HG02885 (cell line): ENCODE data around the gene HNRNPH3.

ENCODE experiments used
- ATAC-seq: cut with Tn5 transposase; IDR thresholded peaks from one replicate; pipeline ENCODE4 v1.9.1; 2021; ENCODE audit warnings: mild to moderate bottlenecking; ENCODE audit not compliant: unreplicated experiment, poor library complexity

The HNRNPH3 gene

DNA sequence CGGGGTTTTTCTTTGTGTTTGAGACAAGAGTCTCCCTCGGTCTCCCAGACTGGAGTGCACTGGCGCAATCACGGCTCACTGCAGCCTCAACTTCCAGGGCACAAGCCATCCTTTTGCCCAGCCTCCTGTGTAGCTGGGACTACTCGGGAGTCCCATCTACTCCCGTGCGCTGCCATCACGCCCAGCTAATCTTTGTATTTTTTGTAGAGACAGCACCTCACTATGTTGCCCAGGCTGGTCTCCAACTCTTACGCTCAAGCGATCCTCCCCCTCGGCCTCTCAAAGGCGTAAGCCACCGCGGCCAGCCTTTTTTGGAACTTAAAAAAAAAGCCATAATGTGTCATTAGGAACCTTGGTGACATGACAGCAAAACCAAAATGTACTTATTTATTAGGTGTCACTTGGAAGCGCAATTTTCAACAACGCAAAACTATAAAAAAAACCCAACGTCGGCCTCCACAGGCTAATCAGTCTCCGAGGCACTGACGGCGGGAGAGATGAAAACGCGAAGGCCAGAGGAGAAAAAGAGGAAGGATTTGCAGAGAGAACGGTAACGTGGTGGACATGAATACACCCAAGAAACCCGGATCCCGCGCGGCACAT, 911 bp upstream of the HNRNPH3 start:
- ATAC-seq: no peak

DNA sequence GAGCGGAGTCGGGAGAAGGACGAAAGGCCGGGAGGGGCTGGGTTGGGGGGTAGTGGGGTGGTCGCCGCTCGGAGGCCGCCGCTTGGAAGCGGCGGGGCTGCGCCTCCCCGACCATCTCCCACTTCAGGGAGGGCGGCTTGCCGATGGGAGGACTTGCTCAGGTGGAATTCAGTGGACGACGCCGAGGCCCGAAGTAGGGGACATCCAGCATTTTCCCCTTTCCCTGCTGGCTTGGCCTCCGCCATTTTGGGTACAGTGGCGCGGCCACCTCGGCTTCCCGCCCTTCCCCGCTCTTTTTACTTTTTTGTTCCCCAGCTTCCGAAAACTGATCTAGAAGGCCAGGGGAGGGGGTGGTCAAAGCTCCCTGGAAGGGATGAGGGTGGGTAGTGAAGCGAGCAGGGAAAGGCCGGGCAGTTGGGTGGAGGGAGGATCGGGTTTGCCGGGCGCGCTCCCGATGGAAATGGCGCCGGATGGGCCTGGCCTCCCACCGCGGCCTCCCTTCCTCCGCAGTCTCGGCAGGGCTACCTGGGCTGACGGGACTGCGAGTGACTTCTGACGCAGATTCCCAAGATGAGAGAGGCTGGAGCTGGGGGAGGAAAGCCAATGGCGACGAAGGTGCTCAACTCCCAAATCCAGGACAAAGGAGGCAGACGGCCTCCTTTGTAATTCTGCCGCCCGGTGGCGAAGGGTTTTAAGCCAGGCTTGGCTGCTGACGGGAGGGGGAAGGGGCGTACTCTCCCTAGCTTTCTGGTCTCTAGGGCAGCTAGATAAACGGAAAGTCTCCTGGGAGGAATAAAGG, 594 bp downstream of the HNRNPH3 start, which contains the start of gene PBLD:
Gene PBLD (minus strand): TSS at position 670 of the 799 bp plus-strand sequence. CDS start 26,084 bp downstream, outside the sequence.
- ATAC-seq: peak; percentile 27

DNA sequence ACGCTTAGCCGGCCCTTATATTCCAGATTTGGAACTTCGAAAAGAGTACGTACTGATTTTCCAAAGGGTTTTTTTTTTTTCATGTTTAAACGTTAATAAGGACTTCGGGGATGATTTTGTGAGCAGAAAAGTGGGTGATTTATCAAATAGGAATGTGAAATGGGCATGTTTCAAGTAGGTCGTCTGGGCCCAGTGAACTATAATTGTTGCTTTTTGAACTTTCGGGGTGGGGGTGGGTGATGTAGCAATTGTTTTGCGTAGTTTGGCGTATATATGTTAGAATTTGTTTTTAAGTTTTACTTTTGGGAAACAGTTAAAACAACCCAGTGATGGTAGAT, 1.2 kb downstream of the HNRNPH3 start:
- no peak for ATAC-seq

DNA sequence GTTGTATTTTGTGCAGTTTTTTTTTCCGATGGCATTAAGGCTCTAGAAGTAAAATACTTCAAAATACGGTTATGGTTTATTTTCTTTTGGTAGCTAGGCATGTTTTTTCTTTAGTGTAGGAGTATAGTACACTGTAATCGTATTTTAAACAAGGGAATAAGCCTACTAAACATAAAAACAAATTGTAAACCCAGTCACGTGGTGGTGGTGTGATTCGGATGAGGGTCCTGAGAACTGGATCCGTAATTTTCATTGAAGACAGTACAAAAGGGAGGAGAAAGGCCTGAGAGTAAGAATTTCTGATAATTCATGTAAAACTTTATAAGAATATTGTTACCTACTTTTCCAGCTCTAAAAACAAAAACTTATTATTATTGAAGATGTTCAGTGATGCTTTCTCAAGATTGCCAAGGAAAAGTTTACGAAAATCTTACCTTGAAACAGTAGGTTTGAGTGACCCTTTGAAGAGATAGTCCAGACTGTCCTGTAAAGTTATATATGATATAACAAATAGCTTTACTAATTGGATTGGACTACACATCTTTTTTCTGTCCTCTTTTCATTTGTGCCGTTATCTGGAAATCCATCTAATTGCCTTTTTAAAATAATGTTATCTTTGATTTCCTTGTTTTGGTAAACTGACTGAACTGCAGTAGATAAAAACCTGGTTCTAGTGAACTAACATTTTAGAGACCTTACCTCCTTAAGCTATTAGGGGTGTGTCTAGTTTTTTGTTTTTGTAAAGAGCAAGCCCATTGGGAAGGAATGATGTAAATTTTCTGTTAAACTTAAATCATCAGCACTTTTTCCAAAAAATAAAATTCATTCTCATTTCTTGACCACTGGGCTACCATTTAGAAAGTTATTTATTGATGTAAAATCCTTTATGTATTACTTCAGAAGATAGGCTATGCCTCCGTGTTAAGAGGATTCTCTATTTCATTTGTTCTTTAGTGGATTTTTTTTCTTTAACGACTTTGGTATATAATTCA, 1.9 kb downstream of the HNRNPH3 start:
- ATAC-seq: no peak

DNA sequence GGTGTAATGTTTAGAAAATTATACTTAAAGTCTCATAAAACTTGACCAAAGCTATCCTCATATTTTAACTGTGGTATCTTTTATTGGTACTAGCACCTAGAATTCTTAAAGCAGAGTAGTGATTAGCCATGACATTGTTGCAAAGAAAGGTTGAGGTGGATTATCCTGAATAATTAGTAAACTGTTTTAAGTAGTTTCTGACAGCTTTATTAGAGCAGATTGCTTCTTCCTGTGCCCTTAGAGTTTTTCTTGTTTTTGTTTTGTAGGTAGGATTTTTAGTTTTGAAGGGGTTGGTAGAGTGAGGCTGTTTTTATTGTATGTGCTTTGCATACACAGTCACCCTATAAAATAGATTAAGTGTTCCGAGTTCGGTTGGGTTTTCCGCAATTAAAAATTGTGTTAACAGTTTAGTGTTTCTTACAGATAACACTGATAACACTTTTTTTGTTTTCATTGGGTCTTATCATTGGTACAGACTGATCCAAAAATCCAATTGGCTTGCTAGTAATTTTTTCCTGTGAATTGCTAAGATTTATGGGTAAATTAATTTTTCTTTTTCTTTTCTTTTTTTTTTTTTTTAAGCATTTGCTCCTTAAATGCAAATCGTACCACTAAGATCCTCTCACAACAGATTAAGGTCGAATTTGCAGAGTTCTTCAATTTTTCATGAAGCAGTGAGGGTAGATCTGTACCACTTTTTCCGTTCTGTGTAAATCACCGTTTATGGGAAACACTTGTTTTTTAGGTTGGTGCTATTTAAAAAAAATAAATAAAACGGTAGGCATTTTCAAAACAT, 3.0 kb downstream of the HNRNPH3 start:
- ATAC-seq: no peak

DNA sequence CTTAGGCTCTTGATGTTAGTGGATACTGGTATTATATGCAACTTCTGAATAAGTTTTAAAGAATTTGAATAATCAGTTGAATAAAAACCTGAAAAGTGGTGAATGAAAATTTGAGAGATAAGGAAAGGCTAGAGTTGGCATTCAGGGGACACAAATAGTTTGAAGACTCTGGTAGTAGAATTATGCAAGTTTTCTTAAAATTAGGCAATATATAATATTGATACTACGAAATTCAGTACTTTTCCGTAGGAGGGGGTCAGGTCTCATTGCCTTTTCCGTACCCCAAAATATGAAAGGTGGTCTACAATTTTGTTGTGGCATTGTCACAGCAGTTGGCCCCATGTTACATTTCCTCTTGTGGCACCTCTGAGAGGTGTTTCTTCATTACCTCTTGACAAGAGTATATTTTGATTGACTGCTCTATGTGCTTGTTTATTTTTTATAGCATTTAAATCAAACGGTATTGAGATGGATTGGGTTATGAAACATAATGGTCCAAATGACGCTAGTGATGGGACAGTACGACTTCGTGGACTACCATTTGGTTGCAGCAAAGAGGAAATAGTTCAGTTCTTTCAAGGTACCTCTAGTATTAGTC, 5.0 kb downstream of the HNRNPH3 start:
- ATAC-seq: no peak

DNA sequence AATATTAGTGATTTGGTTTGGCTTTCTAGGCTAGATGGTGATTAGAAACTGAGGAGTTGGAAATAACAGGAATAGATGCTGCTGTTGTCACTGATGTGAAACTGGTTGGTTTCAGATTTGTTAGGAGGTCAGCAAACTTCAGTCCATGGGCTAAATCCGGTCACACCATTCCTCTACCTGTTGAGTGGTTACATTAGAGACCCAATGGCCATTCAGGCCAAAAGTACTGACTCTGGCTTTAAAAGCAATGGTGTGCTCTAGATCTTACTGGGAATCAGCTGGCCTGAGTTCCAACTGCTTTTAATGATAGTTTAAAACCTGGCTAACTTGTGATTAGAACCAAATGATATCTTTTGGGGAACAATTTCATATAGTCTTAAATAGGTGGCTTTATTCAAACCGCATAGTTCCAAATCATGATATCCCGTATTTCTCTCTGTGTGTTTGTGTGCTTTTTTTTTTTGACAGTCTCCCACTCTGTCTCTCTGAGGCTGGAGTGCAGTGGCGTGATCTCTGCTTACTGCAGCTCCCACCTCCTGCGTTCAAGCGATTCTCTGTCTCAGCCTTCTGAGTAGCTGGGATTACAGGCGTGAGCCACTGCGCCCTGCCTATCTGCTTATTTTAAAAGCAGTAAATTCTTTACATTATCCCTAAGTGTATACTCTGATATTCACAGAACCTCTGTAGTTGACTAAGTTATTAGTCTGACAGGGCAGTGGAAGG, 8.7 kb downstream of the HNRNPH3 start:
- ATAC-seq: no peak

DNA sequence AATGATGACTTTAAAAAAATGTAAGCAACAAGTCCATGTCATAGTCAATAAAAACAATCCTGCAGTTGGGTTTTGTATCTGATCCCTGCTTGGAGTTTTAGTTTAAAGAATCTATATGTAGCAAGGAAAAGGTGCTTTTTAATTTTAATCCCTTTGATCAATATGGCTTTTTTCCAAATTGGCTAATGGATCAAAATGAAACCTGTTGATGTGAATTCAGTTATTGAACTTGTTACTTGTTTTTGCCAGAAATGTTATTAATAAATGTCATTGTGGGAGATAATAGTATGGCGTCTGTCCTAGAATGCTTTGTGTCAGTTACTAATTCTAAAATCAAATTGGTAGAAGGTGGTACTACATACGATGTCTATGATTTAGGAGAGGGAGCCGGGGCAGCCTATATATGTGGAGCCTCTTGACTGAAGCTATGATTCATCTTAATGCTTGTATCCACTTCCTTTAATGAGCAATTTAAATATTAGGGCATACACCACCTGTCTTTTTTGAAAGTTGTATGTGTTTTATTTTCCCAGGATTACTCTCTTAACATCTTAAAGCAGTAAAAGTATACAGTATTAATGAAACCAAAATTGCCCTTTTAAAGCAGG, 11.1 kb downstream of the HNRNPH3 start:
- no peak for ATAC-seq

DNA sequence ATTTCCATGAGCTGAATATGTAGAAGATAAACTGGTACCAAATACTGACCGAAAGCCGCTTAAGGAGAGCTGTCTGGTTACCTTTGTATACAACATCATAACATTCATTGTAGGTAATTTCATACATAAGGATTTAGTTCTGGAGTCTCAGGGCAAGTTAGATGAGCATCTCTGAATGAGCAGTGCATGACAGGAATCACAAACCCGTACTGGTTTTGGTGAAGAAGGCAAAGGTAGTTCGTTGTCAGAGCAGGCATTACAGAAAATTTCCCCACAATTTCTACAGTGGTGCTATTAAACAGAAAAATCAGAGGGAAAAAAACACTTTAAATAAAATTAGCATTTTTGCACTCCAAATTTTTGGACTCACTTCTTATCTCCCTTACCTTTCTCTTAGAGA, 13.8 kb downstream of the HNRNPH3 start:
- ATAC-seq: no peak

DNA sequence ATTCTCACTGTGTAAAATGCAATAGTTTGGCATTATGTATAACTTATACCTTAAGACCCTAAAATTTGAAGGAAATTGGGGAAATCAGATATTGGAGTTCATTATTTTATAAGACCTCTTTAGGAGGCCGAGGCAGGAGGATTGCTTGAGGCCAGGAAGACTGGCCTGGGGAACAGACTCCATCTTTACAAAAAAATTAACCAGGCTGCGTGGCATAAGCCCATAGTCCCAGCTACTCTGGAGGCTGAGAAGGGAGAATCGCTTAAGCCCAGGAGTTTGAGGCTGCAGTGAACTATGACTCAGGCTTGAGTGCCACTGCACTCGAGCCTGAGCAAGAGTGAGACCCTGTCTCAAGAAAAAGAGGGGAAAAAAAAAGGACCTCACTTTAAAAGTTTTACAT, 14.9 kb downstream of the HNRNPH3 start:
- no peak for ATAC-seq

DNA sequence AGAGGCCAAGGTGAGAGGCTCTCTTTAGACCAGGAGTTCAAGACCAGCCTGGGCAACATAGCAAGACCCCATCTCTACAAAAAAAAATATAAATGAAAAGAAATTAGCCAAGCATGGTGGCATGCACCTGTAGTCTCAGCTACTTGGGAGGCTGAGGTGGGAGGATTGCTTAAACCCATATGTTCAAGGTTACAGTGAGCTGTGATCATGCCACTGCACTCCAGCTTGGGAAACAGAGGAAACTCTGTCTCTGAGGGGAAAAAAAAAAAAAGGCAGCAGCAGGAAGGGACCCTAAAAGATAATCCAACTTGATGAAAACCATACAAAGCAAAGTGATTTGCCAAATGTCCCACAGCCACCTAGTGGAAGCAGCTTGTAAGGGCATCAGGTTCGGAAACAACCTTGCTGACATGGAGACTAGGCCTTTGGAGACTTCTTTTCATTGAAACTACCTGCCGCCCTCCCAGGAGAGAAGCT, 16.4 kb downstream of the HNRNPH3 start:
- ATAC-seq: no peak

DNA sequence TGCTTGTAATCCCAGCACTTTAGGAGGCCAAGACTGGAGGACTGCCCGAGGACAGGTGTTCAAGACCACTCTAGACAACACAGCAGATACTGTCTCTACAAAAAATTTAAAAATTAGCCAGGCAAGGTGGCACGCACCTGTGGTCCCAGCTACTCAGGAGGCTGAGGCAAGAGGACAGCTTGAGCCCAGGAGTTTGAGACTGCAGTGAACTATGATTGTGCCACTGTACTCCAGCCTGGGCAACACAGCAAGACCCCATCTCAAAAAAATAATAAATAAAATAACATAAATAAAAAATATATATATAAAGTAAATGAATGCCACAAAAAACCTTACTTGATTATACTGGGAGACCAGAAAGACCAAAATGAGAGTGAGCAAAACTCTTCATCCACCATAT, 21.7 kb downstream of the HNRNPH3 start:
- ATAC-seq: no peak

DNA sequence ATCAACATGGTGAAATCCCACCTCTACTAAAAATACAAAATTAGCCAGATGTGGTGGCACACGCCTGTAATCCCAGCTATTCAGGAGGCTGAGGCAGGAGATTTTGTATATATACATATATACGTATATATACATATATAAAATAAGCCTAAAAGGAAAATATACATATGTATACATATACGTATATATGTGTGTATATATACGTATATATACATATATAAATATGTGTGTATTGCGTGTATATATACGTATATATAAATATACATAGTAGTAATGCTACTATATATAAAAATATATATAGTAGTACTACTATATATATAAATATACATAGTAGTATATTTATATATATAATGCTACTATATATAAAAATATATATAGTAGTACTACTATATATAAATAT, 27.3 kb downstream of the HNRNPH3 start:
- ATAC-seq: no peak

DNA sequence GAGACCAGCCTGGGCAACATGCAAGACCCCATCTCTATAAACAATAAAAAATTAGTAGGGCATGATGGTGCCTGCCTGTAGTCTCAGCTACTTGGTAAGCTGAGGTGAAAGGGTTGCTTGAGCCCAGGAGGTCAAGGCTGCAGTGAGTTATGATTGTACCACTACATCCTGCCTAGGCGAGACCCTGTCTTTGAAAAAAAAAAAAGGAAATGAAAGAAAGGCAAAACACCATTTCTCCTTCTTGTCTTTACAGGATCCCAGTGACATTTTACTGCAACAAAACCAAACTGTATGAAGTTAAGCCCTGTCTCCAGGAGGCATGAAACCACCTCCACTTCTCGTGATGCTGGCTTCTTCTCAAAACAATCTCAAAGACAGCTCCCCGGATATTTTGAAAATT, 30.7 kb downstream of the HNRNPH3 start:
- ATAC-seq: no peak

DNA sequence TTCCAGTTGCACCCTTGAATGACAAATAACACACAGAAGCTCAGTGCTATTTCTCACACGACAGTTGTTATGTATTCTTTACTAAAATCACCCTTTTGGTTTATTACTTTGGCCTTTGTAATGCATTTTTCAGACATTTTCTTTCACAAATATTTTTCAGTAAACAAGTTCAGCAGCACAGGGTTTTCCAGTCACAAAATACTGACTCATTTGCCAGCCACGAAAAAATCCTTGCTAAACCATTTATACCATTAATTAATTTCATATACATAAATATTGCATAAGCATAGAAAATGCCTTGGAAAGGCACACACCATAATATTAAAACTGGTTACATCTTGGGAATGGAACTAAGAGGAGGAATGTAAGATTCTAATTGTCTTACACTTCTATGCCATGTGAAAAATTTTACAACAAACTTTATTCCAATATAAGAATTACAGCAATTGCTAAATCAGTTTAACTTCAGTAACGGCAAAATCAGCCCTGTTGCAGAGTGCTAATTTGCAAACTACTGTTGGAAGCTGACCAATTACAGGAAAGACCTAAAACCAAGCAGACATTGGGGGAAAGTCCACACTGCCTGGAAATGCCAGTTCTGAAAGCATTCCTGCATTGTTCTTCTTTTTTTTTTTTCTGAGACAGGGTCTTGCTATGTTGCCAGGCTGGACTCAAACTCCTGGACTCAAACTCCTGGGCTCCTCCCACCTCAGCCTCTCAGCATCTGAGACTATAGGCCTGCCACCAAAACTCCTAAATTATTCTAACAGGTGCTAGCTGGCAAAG, 32.4 kb downstream of the HNRNPH3 start:
- ATAC-seq: no peak

DNA sequence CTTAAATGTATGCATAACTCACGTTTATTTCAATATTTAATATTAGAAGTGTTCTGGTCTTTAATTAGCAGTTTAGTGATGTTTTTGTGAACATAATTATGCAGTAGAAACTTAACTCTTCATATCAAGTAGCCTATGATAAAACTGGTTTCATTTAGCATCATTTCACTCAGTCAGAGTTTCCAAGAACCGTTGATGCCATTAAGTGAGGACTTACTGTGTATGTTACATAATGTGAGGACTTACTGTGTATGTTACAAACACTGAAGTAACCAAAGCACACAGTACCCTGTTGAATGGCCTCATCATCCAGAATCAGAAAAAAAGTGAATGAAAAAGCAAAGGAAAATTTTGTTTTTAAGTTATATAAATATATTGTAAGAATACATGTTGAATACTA, 33.7 kb downstream of the HNRNPH3 start:
- no peak for ATAC-seq

DNA sequence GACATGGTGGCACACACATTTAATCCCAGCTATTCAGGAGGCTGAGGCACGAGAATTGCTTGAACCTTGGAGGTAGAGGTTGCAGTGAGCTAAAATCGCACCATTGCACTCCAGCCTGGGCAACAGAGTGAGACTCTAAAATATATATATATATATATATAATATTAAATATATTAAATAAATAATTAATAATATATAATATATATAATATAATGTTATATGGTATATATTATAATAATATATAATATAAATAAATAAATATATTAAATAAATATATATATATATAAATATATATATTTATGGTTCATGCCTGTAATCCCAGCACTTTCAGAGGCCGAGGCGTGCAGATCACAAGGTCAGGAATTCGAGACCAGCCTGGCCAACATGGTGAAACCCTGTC, 34.7 kb downstream of the HNRNPH3 start:
- ATAC-seq: no peak

DNA sequence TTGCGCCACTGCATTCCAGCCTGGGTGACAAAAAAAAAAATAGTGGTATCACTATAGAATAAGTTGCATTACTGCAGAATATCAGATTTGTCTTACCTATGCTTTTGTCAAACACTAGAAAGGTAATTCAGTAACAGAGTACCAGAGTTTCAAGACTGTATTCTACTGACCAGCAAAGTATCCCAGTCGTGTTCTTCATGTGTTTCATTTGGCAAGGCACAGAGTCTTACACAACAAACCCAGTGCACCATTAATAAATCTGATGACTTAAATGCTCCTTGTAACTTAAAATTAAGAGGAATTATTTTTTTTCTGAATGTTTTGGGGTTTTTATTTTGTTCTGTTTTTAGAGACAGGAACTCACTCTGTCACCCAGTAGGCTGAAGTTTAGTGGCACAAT, 35.3 kb downstream of the HNRNPH3 start:
- no peak for ATAC-seq
